HepG2 (cell line): Measurements from ENCODE around the gene BIK. TPM values are rescaled to one million over a fixed set of nuclear protein-coding genes. Genes with fewer than 3 reads are reported as not detected.

Experiments
- ATAC-seq: fragments of 200-7000 bp; cut with Tn5 transposase; 3 replicates; pipeline ENCODE4 v1.9.1; 2020; ENCODE audit warnings: mild to moderate bottlenecking, moderate library complexity
- BruUV-seq: library from RNA; stranded (reverse); fragments of 400-500 nt; replicated peaks from 2 replicates; lab custom pipeline; 2021; lab: Mats Ljungman, UMichigan
- CTCF ChIA-PET: fragments of 300-600 bp; formaldehyde crosslinking; extraction: SDS; loops from one replicate; lab custom pipeline; 2021; ENCODE audit warnings: low total read pairs, inconsistent platforms, low intra/inter-chr PET ratio; lab: Yijun Ruan, JAX
- POLR2A ChIA-PET: fragments of 350-600 bp; sonication (Branson Sonifier 250); formaldehyde crosslinking; loops from one replicate; lab custom pipeline; 2020; ENCODE audit warnings: antibody characterized with exemption, inconsistent platforms; lab: Yijun Ruan, JAX
- DNase-seq: peaks from one replicate; pipeline ENCODE4 v3.0.0-alpha.2; 2015; ENCODE audit warnings: low spot score
- FAIRE-seq: peaks from 3 replicates; lab custom pipeline; 2011; peaks lifted over from hg19 to GRCh38; lab: Jason Lieb, UNC
- H2AFZ ChIP-seq: one replicate; pipeline ENCODE4 v1.6.1; 2011; ENCODE audit warnings: low read length, inconsistent platforms
- H3K27ac ChIP-seq: fragments of 300-600 bp; 3 replicates; pipeline ENCODE4 v1.8.0; 2011; ENCODE audit warnings: mixed run types, mild to moderate bottlenecking, mixed read lengths, low read length, inconsistent platforms; ENCODE audit not compliant: insufficient read depth; ENCODE audit errors: extremely low read length
- H3K27me3 ChIP-seq, 2 experiments: fragments of 200-600 bp in 1 of 2; 2 replicates in 1 of 2; 3 replicates in 1 of 2; pipeline versions ENCODE4 v1.6.0 to v1.8.0; 2011; ENCODE audit warnings: low read length in 2 of 2, mild to moderate bottlenecking in 2 of 2, moderate library complexity in 2 of 2, inconsistent platforms in 1 of 2; ENCODE audit not compliant: insufficient read depth in 2 of 2, control insufficient read depth in 1 of 2
- H3K36me3 ChIP-seq, 2 experiments: fragments of 200-600 bp in 1 of 2; replicated peaks in 1 of 2; 2 replicates in 1 of 2; 3 replicates in 1 of 2; pipeline versions ENCODE4 v1.5.1 to v1.8.0; 2011; ENCODE audit warnings: low read length in 2 of 2, inconsistent platforms in 1 of 2; ENCODE audit not compliant: insufficient read depth in 2 of 2, control insufficient read depth in 1 of 2
- H3K4me1 ChIP-seq: 2 replicates; pipeline ENCODE4 v1.5.1; 2012; ENCODE audit warnings: low read length, inconsistent platforms; ENCODE audit not compliant: insufficient read depth
- H3K4me2 ChIP-seq: 2 replicates; pipeline ENCODE4 v1.6.0; 2011; ENCODE audit warnings: low read depth, low read length, inconsistent platforms
- H3K4me3 ChIP-seq, 3 experiments: fragments of 200-600 bp in 1 of 3; sonication (generic), shearing (Covaris generic) in 1 of 3; replicated peaks in 1 of 3; 2 replicates each; pipeline ENCODE4 v1.5.1; 2011 to 2016; ENCODE audit warnings: low read length in 3 of 3, inconsistent platforms in 2 of 3, low read depth in 2 of 3, mild to moderate bottlenecking in 2 of 3, control low read depth in 1 of 3, mixed read lengths in 1 of 3; ENCODE audit not compliant: insufficient read depth in 1 of 3
- H3K79me2 ChIP-seq: one replicate; pipeline ENCODE4 v1.6.1; 2011; ENCODE audit warnings: low read length, inconsistent platforms; ENCODE audit not compliant: insufficient read depth
- H3K9ac ChIP-seq: 2 replicates; pipeline ENCODE4 v1.6.0; 2011; ENCODE audit warnings: mild to moderate bottlenecking, low read depth, low read length, inconsistent platforms; ENCODE audit not compliant: insufficient read depth
- H3K9me3 ChIP-seq: 2 replicates; pipeline ENCODE4 v1.5.1; 2012; ENCODE audit warnings: mild to moderate bottlenecking, low read length
- H4K20me1 ChIP-seq: 2 replicates; pipeline ENCODE4 v1.6.0; 2011; ENCODE audit warnings: inconsistent platforms, mild to moderate bottlenecking, low read length, moderate library complexity; ENCODE audit not compliant: insufficient read depth
- KDM5B ChIP-seq: sonication (generic); formaldehyde crosslinking; IDR thresholded peaks from 2 replicates; pipeline ENCODE4 v1.4.0; 2020; ENCODE audit warnings: missing genetic modification reagents, mild to moderate bottlenecking, borderline replicate concordance
- MAF1 ChIP-seq: sonication (generic); formaldehyde crosslinking; IDR thresholded peaks from 2 replicates; pipeline ENCODE4 v1.5.0; 2020; ENCODE audit warnings: missing genetic modification reagents, borderline replicate concordance
- RXRA ChIP-seq: sonication (generic); formaldehyde crosslinking; IDR thresholded peaks from 2 replicates; pipeline ENCODE4 v1.5.1; 2020; ENCODE audit warnings: missing genetic modification reagents
- SP5 ChIP-seq: IDR thresholded peaks from 2 replicates; pipeline ENCODE4 v1.6.1; 2016; ENCODE audit warnings: low read depth, borderline replicate concordance
- ZNF253 ChIP-seq: sonication (generic); formaldehyde crosslinking; IDR thresholded peaks from 2 replicates; pipeline ENCODE4 v1.8.0; 2022; ENCODE audit warnings: mild to moderate bottlenecking, missing genetic modification reagents, borderline replicate concordance
- ZNF263 ChIP-seq: sonication (generic); formaldehyde crosslinking; IDR thresholded peaks from 2 replicates; pipeline ENCODE4 v1.4.0; 2020; ENCODE audit warnings: missing genetic modification reagents
- ZNF629 ChIP-seq: sonication (generic); formaldehyde crosslinking; conservative IDR thresholded peaks from 2 replicates; pipeline ENCODE4 v1.5.0; 2020; ENCODE audit warnings: missing genetic modification reagents
- ZNF780A ChIP-seq: sonication (generic); formaldehyde crosslinking; IDR thresholded peaks from 2 replicates; pipeline ENCODE4 v1.8.0; 2022; ENCODE audit warnings: mild to moderate bottlenecking, missing genetic modification reagents, moderate library complexity
- WGBS: methylation state at CpG from one replicate; pipeline ENCODE4 v1.1.6; 2017; ENCODE audit warnings: low lambda C conversion rate; 5-methylcytosine and 5-hydroxymethylcytosine counted together
- in situ Hi-C: cut with HindIII; loops from 2 replicates; pipeline ENCODE4 v1.10.0; 2017; ENCODE audit warnings: low pct_unique_long_range_greater_than_20kb; ENCODE audit not compliant: extremely low pct_ligation_motif_present
- intact Hi-C: fragments of 100-400 bp; cut with micrococcal nuclease; formaldehyde crosslinking; loops from one replicate; pipeline ENCODE4 v1.10.0; 2022; ENCODE audit not compliant: unreplicated experiment
- polyA plus RNA-seq, 8 experiments: library from polyadenylated mRNA; depleted of rRNA in 3 of 8; stranded (reverse) in 7 of 8; unstranded in 1 of 8; fragments of >200 nt; fragmentation: Illumina TruSeq in 4 of 8; extraction: Trizol in 4 of 8; gene quantifications; 2 replicates each; pipeline versions ENCODE4 v1.2.1 to v1.2.3, GENCODE V29; 2011 to 2016; ENCODE audit warnings: low read depth in 4 of 8, missing spikeins in 1 of 8, mixed read lengths in 1 of 8; ENCODE audit not compliant: insufficient read depth in 1 of 8
- total RNA-seq, 5 experiments: library from RNA; depleted of rRNA; stranded (reverse); fragments of >200 nt; fragmentation: Illumina TruSeq; extraction: Trizol; gene quantifications; 2 replicates each; pipeline ENCODE4 v1.2.3, GENCODE V29; 2016; ENCODE audit warnings: low read depth in 1 of 5
- TF ChIP-seq, protein P1 (sequence below): sonication (generic); formaldehyde crosslinking; IDR thresholded peaks from 2 replicates; pipeline ENCODE4 v1.4.0; 2020; ENCODE audit warnings: missing genetic modification reagents, borderline replicate concordance

The BIK gene
- total and polyA plus RNA-seq, 2 of the 13 experiments (the other 11 are each of a cell fraction or from before 2014, with no cell fraction given) = 0.54 to 0.80 TPM

DNA sequence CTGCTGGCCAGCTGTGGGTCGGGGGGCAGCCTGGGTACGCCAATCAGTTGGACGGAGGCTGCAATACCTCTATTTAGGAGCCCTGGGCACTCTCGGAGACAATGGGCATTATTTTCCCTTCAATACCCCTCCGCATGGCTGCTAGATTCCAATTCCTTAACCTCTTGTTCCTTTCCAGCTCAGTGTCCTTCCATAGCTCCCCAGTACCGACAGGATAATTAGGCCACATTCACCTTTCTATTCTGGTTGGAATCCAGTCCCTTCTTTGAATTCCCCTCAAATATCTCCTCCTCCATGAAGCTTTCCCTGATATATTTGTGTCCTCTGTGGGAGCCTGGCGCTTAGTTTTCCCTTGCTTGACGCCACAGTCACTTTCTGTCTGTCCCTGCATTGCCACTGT, 4.2 kb upstream of the BIK start (continued):
- TF ChIP-seq ZNF253 (CRISPR knock-in tag) (no peak), ZNF263 (CRISPR knock-in tag) (no peak), MAF1 (CRISPR knock-in tag) (no peak), ZNF780A (CRISPR knock-in tag) (no peak), RXRA (CRISPR knock-in tag) (no peak)

DNA sequence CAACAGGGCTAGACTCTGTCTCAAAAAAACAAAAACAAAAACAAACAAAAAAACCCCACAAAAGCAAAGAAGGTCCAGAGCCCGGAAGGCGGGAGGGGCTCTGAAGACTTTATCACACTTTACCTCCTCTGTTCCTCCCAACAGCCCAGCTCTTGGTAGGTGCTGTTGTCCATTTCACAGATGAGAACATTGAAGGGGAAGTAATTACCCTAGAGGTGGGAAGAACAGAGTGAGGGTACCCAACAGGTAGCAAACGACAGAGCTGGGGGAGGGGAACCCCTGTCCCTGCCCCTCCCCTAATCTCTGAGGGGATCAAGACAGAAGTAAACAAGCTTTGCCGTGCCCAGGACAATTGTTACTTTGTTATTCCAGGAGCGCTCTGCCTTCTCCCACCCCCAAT, 1.0 kb upstream of the BIK start:
- Histone ChIP-seq H2AFZ (no peak overlapping the region), H3K27ac (no peak overlapping the region), H3K79me2 (no peaks in the 10 kb centered on the region), H3K36me3 (no peaks in the 10 kb centered on the region), H4K20me1 (no peaks in the 10 kb centered on the region), H3K4me2 (no peak overlapping the region), H3K4me1 (peaks cover 48% of the 10 kb centered on the region), H3K4me3 (peak overlapping the region in 1 of 3 experiments; percentile 74; a peak in 1 of 6 replicates), H3K27me3 (peaks cover 5 to 36% of the 10 kb centered on the region in 2 experiments; a peak in 4 of 5 replicates), H3K9me3 (no peaks in the 10 kb centered on the region), H3K9ac (no peak overlapping the region)
- BruUV-seq = no TSS peak
- TF ChIP-seq ZNF629 (peak; percentile 67), KDM5B (CRISPR knock-in tag) (no peak), SP5 (CRISPR knock-in tag) (0 out of 2 replicates have a peak, but pooled peaks have one; percentile 7)
- TF ChIP-seq, protein P1, sequence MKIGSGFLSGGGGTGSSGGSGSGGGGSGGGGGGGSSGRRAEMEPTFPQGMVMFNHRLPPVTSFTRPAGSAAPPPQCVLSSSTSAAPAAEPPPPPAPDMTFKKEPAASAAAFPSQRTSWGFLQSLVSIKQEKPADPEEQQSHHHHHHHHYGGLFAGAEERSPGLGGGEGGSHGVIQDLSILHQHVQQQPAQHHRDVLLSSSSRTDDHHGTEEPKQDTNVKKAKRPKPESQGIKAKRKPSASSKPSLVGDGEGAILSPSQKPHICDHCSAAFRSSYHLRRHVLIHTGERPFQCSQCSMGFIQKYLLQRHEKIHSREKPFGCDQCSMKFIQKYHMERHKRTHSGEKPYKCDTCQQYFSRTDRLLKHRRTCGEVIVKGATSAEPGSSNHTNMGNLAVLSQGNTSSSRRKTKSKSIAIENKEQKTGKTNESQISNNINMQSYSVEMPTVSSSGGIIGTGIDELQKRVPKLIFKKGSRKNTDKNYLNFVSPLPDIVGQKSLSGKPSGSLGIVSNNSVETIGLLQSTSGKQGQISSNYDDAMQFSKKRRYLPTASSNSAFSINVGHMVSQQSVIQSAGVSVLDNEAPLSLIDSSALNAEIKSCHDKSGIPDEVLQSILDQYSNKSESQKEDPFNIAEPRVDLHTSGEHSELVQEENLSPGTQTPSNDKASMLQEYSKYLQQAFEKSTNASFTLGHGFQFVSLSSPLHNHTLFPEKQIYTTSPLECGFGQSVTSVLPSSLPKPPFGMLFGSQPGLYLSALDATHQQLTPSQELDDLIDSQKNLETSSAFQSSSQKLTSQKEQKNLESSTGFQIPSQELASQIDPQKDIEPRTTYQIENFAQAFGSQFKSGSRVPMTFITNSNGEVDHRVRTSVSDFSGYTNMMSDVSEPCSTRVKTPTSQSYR (CRISPR knock-in tag) = 0 out of 2 replicates have a peak, but pooled peaks have one; percentile 20
- DNase-seq (no peak), FAIRE-seq (no peak), ATAC-seq (no peak)
- CTCF ChIA-PET = no interaction called here
- POLR2A ChIA-PET = interaction anchor here (1.3 kb wide), 1 partner anchor 15 kb away, joined by 3 read pairs; no protein-coding TSS in a partner anchor
- in situ Hi-C loops (no loop called here), intact Hi-C loops (loop anchor here (5.0 kb wide), 1 partner anchor 33 kb away; the partner anchor contains the start of gene MCAT)
- 32% methylated on average over 5 of the region's 5 CpGs for WGBS
